Measurements from ENCODE around the gene MAGEB18. TPM values are rescaled to one million over a fixed set of nuclear protein-coding genes. Genes with fewer than 3 reads are reported as not detected.

The MAGEB18 gene
- total and polyA plus RNA-seq, 11 donors: not detected

GRCh38 chrX:26160301-26160700 is 22.2 kb downstream of the MAGEB18 start, which contains the start of gene MAGEB6B:
Gene MAGEB6B (plus strand): TSS chrX:26160601. CDS start chrX:26160601, 0 bp downstream.
- DNase-seq: no peak
- Histone ChIP-seq H3K4me1 (no peaks in the 10 kb centered on the region), H3K36me3 (no peaks in the 10 kb centered on the region), H3K27ac (no peak within 1 kb of the TSS), H3K27me3 (no peaks in the 10 kb centered on the region), H3K4me3 (no peak within 1 kb of the TSS), H3K9me3 (no peaks in the 10 kb centered on the region)
- intact Hi-C loops (cut with DNase I): no loop called here
- 90 to 95% (median 93%) methylated on average over 9 to 10 of the region's 10 CpGs for WGBS, 4 donors
- no peak for ATAC-seq
- TF ChIP-seq POLR2A (IDR thresholded peaks at IDR 0.05) (no peak), CTCF (IDR thresholded peaks at IDR 0.05) (no peak)

Other genes with a start within 250 kb of the MAGEB18 start
- gene MAGEB6B, start 22.3 kb downstream of the MAGEB18 start, total RNA-seq: not detected
- gene MAGEB6B, start 22.3 kb downstream of the MAGEB18 start, polyA plus RNA-seq: not detected
- gene MAGEB6, start 54.1 kb downstream of the MAGEB18 start, total RNA-seq: not detected
- gene MAGEB6, start 54.1 kb downstream of the MAGEB18 start, polyA plus RNA-seq: not detected
- gene MAGEB5, start 77.8 kb downstream of the MAGEB18 start, total RNA-seq: not detected
- not detected for gene MAGEB5, start 77.8 kb downstream of the MAGEB18 start, polyA plus RNA-seq

Data from heart left ventricle (tissue), 16 donors.